Activated CD4-positive, CD25-positive, alpha-beta regulatory T cell (primary cell): ENCODE results near the gene LIPC.

Experiments used
- DNase-seq, 4 experiments: peaks; one replicate each; lab custom pipeline; 2025; lab: John Stamatoyannopoulos, UW

Gene LIPC

DNA sequence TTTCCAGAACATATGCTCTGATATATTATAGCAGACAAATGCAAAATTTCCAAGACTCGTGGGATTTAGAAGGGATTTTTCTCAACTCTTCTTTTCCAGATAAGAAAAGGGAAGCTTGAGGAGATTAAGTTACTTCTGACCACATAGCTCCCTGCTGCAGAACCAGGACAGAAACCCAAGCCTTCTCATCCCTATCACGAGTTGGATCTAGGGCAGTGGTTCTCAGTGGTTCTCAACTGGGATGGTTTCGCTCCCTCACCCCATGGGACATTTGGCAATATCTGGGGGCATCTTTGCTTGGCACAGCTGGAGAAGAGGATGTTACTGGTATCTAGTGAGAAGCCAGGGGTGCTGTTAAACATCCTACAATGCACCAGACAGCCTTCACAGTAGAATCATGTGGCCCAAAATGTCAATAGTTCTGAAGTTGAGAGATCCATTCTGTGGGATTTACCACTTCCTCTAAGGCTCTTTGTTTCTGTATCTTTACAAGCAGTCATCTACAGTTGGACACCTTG lies 64.2 kb downstream of the LIPC start:
- no peak for DNase-seq

DNA sequence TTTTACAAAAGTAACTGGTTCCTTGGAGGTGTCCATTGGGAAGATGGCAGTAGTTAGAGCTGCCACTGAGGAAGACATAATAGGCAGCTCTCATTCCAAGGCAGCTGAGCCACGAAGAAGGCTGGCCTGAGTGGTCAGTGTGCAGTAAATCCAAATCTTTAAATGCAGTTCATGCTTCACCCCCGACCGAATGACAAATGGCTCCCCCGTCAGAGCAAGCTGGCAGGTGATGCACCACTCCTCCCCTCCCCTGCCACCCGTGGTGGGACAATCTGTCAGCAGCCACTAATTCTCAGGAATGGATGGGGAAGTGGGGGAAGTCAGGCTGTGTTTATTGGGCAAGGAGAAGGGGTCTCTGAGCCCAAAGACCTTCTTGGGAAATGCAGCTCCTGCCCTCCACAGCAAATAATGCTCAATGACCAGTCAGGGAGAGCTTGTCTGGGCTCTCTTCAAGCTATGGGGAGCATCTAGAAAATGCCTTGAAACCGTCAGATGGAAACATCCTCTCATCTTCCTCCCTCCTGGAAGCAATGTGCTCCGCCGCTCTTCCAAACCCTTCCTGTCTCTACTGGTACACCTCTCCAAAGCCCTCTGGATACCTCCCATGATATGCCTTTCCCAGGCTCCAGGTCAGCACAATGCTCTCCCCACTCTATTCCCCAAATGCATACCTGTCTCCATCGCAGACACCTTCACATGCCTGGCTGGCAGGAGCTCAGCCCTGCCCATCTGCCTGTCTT lies 65.4 kb downstream of the LIPC start:
- DNase-seq: no peak

DNA sequence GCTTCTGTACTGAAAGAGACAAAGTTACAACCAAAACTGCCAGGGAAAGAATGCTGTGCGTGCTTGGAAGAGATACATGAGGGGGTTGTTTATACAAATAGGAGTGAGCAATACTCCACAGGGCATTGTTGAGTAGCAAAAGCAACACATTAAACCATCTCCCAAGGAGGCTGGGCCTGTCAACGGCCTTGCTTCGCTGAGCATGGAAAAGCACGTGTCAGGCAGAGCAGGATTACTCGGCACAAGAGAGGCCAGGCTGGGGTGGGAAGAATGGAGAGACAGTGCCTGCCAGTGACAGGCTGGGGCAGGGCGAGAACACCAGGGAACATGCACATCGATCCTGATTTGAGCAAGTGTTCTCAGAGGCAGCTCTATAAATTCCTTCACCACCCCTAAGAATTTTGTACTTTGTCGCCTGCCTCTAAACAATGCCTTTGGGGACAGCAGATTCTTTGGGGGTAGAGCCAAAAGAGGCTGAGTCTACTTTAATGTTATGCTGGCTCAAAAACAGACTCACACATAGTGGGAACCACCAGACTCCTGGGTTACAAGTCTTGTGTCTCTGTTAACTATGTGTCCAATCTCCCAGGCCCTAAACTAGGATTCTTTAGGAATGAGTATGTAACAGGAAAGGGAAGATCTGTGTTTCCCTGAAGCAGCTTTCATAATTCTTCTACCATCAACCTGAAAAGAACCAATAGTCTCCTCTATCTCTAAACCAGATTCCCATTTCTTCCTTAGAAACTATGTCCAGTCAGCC lies 67.2 kb downstream of the LIPC start:
- no peak for DNase-seq

DNA sequence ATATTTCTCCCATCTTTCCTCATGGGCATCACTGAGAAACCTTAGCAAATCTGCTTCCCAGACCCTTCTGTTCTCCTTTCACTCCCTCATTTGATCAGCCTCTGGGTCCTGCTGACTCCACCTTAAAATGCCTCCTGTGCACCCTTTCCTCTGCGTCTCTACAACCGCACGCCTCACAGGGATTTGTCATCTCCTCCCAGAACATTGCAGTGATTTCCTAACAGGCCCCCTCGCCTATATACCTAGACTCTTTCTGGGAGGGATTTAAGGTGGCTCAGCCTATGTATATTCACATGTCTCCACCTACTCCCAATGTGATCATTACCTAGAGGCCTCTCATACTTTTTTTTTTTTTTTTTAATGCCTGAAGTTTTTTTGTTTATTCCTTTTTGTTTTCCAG lies 69.2 kb downstream of the LIPC start:
- DNase-seq: no peak

DNA sequence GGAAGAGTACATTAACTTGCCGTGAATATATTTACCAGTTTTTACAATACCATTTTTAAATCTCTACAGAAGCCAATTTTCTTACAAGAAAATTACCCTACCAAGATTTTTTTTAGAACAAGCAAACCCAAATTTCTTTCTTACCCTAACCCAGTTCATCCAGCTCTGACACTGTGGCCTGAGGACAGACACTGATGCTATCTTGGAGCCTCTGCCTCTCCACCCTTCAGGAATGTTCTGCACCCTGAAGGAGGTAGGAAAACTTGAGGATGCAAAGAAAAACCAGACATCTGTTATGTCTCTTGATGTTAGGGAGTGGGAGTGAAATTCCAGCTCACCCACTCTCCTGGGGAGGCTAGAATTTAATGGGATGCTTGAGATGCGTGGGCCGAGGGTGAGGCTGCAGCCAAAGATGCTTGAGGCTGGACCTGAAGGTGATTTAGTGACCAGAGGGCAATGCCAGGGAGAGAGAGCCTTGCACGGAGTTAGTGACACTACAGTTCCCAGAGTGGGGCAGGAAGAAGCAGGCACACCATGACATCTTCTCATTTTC lies 69.9 kb downstream of the LIPC start:
- no peak for DNase-seq

DNA sequence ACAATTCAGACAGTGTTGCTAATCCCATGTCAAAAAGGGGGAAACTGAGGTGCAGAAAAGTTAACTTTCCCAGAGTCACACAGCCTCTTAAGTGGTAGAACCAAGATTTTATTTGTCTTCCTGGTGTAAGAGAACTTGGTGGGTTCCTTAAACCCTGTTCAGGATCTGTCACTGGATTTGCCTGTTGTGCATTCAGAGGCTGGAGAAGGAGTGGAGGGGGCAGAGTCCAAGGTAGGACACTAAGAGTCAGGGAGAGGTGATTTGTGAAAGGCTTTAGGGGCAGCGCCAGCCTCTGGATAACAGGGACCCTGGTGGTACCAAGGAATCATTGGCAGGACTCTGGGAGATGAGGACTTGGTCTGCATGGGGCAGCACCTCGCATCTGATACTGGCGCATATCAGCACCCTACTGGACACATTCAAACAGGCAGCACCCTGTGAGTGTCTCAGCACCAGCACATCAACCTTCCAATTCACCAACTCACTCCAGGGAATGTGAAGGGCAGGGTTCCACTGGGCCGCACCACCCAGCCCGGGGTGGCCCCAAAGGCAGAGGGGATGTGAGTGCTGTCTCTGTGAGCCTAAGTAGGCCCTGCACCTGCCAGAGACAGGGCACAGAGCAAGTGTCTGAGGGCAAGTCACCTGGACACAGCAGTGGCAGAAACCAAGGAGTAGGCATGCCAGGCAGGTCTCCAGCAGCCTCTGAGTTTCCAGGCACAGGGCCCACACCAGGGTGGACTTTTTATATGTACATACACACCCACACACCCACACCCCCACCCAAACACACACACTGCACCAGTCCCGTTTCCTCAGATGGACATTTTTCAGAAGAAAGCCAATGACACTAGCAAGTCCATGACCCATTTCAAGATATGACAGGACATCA lies 71.6 kb downstream of the LIPC start:
- DNase-seq: no peak

DNA sequence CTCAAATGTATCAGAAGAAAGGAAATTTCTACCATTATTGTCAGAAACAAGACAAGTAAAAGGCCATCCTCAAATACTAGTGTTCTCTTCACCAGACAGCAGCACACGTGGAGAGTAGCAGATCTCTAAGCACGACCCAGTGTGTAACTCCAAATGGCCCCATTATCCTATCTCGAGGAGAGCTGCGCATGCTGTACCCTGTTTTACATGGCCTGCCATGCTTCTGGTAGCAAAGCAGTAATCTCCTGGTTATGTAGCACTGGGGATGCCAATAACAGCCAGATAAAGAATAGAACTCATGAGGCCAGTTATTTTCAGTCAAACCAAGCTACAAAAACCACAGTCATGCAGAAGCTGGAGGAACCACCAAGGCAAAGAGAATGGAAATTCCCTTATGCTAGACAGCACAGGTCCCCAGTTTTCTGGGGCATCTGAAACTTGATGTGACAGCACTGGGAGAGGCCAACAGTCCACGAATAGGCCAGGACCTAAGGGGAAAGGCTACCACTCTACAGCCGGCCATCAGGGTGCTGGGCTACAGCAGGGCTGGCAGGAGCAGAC lies 73.0 kb downstream of the LIPC start:
- no peak for DNase-seq

DNA sequence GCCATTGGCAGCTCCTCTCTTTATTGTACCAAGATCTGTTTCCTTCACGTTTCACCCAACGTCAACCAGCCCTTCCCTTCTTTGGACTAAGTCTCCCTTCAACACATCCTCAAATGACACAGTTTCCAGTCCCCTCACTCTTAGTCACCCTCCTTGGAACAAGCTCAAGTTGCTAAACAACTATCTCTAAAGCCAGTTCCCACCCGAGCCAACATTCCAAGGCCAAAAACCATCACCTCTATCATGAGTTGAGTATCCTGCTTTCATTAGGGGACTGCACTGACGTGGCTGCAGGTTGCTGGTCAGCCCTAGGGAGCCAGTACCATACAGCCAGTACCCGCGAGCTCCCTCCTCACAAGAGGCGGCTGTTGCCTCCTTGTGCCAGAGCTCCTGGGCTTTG lies 73.8 kb downstream of the LIPC start:
- DNase-seq: no peak

DNA sequence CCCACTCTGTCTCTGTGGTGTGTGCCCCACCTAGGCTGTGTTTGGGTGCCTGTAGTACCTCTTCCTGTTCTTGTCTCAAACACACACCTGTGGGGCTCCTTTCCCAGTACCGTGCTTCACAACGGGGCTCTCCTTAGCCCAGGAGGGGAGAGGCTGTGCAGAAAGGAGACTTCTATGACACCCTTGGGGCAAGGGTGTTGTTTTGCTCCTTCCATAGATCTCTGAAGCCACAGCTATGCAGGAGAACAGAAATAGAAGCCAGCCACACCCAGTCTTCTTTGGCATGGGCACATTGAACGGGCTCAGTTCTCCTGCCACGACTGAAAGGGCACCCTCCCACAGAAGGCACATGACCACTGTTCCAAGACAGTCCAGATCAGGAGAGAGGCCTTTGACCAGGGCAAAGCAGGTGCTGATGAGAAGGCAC lies 74.3 kb downstream of the LIPC start:
- no peak for DNase-seq

DNA sequence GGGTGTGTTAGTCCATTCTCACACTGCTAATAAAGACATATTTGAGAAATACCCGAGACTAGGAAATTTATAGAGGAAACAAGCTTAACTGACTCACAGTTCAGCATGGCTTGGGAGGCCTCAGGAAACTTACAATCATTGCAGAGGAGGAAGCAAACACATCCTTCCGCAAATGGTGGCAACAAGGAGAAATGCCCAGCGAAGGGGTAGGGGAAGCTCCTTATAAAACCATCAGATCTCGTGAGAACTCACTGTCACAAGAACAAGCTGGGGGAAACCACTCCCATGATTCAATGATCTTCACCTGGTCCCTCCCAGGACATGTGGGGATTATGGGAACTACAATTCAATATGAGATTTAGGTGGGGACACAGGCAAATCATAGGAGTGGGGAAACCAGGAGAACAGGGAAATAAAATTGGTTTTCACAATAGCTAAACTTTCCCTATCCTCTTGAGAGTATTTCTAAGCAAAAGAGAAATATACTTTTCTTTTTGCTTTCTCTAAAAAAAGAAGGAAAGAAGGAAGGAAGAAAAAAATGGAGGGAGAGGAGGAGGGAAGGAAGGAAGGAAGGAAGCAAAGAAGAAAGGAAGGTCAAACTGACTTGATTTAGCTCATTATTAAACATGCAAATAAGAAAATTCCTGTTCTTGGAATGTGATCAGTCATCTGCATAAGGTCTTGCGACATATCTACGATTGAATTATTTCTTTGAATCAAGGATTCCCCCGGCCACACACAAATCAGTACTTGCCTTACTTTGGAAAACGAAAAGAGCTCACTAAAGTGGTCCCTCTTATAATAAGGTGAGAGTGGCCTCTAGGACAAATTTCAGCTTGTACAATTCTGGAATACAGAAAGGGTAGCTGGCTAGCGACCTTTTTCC lies 75.2 kb downstream of the LIPC start:
- no peak for DNase-seq

DNA sequence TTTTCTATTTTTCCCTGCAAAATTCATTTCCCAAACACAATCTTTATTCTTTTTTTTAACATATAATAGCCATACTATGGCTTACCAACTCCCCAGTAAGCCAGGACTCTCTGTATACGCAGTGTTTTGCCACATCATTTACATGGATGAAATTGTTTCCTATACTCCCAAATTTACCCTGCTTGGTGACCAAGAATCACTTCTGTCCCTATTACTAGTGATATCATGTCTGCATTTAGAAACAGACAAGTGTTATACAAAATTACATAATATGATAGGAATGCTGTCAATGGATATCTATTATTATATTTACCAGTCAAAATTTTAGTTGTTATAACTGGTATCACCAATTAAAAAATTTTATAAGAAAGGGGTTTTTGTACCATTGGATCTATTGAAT lies 77.8 kb downstream of the LIPC start:
- DNase-seq: no peak

DNA sequence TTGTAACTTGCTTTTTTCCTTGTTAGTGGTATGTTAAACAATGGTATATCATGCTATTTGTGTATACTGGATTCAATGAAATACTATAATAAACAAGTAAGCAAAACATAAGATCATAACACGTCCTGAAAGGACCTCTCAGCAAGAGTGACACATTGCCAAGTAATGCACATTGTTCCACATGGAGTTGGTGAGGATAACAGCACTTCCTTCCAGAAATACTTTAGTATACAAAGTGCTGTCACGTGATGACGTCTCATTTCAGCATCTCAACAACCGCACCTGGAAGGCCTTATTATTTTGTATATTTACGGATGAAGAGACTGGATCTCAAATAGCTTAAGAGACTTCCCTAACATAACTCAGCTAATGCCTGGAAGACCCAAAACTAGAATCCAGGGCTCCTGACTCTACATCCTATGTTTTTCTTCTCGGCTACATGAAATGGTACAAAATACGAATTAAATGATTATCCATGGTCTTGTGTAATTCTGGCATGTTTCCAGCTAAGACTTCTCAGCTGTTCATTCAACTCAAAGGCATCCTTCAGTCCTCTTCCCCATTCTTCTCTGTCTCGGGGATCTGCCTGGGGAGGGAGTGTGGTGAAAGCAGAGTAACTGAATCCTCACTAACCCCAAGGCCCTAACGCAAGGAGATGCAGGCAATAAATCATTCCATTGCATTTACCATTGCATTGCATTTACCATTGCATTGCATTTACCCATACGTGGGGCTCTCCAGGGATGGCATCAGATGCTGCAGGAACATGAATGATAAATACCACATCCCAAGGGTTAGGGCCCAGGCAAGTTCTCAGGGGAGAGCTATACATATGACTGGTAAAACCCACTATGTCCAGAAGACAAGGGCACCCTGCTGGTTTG lies 79.2 kb downstream of the LIPC start:
- DNase-seq: no peak

DNA sequence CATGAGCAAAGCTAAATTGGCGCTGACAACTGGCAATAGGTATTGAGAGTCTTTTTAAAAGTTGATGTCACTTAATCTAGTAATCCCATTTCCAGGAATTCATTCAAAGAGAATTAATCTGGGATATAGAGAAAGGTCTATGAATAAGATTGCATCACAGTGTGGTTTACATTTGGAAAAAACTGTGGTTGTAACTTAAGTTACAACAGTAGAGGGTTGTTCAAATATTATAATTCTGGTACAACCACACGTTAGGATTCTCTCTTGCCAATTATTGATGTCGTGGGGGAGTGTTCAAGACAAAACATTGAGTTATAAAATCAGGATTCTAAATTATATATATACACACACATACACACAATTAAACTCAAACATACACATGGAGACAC lies 79.8 kb downstream of the LIPC start:
- DNase-seq: no peak

DNA sequence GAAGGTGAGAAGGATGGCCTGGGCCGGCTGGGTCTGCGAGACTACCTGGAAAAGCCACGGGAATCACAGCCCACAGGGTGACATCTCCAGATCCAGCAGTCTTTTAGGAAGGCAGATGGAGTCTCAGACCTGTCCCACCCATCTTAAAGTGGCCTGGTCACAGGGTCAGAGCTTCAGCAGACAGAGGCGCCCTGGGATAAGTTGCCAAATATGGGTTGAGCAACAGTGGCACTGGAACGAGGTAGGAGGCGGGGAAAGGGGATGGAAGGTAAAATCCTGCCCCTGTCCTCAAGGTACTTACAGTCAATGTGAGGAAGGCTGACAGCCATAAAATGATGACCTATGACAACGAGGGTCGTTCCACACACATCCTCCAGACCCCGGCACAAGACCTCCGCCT lies 80.7 kb downstream of the LIPC start:
- no peak for DNase-seq

DNA sequence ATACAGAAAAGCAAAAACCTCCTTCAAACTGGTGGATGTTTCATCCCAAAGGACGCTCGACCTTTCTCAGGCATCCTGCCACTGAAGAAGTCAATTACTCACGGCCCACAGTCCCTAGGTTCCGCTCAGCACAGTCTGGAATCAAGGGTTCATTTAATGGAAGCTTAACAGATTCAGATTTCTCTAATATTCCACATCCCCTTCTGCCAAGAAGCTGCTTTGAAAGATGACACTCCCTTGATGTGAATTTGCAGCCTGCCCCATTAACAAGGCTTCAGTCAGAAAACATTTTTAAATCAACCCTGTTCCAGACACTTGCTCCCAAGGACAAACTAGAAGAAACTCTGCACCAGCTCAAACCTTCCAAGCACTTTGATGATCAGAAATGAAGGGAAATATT lies 81.2 kb downstream of the LIPC start:
- DNase-seq: no peak

DNA sequence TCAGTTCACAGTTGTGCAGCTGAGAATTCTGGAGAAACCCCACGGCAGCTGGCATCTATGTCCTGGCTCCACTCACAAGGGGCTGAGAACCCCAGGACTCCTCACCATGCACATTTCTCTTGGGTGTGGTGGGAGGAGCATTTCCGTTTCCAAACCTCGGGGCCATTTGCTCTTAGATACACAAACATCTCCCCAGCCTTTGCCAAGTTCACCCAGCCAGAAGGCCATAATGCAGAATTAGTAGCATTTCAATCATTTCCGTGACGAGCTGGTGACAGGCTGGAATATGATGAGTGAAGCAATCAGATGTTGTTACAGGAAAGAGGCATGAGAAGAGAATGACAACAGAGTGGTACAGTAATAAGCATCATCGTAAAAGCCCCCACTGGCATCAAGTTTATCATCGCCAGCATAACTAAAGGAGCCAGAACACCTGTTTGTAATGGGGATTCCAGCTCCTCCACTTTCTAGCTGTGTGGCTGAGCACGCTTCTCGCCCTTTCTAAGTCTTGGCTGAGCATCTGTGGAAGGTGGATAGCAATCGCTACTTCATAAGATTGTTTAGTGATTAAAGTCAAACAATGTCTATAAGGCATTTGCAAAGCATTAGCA lies 82.0 kb downstream of the LIPC start:
- no peak for DNase-seq

DNA sequence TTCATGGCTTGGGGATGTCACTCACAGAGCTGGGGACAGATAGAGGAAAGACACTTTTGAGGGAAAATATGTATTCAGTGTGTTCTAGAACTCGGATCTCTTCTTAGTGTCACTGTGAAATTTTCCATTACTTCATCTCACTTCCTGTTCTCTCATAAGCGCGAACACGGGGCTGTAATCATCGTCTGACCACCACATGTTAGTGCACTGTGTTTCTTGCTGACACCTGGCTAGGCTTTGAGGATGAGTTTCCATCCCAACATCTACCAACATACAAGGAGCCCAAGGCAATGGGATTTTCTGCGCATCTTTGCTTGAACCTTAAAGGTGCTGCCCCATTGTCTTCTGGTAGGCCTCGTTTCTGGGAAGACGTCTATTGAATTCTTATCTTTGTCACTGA lies 84.0 kb downstream of the LIPC start:
- no peak for DNase-seq

DNA sequence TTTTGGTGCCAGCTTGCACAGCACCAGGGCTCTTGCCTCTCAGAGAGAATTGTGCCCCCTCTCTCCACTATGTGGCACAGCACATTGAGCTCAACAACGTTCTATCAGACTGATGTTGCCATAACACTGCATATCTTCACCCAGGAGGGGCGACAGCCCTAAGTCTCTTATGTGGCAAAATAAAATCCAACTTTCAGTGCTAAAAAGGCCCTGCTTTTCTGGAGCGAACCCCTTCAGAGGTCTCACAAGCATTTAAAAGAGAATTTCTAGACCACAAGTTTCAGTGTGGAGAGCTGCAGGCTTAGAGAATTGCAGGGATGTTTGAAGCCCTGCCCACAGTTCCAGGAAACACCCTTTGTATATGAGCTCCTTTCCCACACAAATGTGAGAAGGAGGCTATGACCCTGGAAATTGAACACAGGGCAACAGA lies 85.5 kb downstream of the LIPC start:
- DNase-seq: no peak
